Progenitor cell of endocrine pancreas (in vitro differentiated cells): ENCODE measurements around the gene RASSF6. TPM values are rescaled to one million over a fixed set of nuclear protein-coding genes. Genes with fewer than 3 reads are reported as not detected.
A peak's percentile ranks its signal among the peaks of the same experiment; 100 is the strongest.

Experiments
- DNase-seq: peaks from one replicate; pipeline ENCODE4 v3.0.0; 2021; ENCODE audit warnings: low spot score; ENCODE audit not compliant: unreplicated experiment
- H3K27ac Mint-ChIP-seq: 2 replicates; pipeline ENCODE4 v1.8.0; 2021; ENCODE audit warnings: mild to moderate bottlenecking, moderate library complexity, mixed read lengths
- H3K27me3 Mint-ChIP-seq: 2 replicates; pipeline ENCODE4 v1.8.0; 2021; ENCODE audit warnings: mixed read lengths
- H3K36me3 Mint-ChIP-seq: 2 replicates; pipeline ENCODE4 v1.8.0; 2022; ENCODE audit warnings: mixed read lengths; ENCODE audit not compliant: insufficient read depth
- H3K4me1 Mint-ChIP-seq: 2 replicates; pipeline ENCODE4 v1.8.0; 2021; ENCODE audit warnings: low read depth, mixed read lengths
- H3K4me3 Mint-ChIP-seq: 2 replicates; pipeline ENCODE4 v1.8.0; 2021; ENCODE audit warnings: low read depth, mild to moderate bottlenecking, moderate library complexity, mixed read lengths
- H3K9me3 Mint-ChIP-seq: 2 replicates; pipeline ENCODE4 v1.8.0; 2021; ENCODE audit warnings: low read depth, mixed read lengths
- CTCF ChIP-seq: fragments of 200-600 bp; sonication (generic); IDR thresholded peaks from one replicate; pipeline ENCODE4 v1.5.0; 2021; ENCODE audit warnings: antibody characterized with exemption, mild to moderate bottlenecking; ENCODE audit not compliant: unreplicated experiment
- total RNA-seq: library from RNA; stranded (reverse); gene quantifications from 2 replicates; pipeline ENCODE4 v1.2.1, GENCODE V29; 2021

Gene RASSF6
- total RNA-seq, 1 donor from 2014 or later, result 10.1 TPM

- Mint-ChIP-seq H3K9me3 (peaks cover 7% of the 10 kb centered on the region), H3K27ac (no peak overlapping the region), H3K27me3 (no peaks in the 10 kb centered on the region), H3K36me3 (peaks cover 15% of the 10 kb centered on the region), H3K4me1 (peaks cover 20% of the 10 kb centered on the region), H3K4me3 (no peak overlapping the region)
- TF ChIP-seq CTCF, result no peak
- DNase-seq, result no peak
These were observed 24.2 kb downstream of the RASSF6 start for GRCh38 chr4:73596001-73596400.

DNA sequence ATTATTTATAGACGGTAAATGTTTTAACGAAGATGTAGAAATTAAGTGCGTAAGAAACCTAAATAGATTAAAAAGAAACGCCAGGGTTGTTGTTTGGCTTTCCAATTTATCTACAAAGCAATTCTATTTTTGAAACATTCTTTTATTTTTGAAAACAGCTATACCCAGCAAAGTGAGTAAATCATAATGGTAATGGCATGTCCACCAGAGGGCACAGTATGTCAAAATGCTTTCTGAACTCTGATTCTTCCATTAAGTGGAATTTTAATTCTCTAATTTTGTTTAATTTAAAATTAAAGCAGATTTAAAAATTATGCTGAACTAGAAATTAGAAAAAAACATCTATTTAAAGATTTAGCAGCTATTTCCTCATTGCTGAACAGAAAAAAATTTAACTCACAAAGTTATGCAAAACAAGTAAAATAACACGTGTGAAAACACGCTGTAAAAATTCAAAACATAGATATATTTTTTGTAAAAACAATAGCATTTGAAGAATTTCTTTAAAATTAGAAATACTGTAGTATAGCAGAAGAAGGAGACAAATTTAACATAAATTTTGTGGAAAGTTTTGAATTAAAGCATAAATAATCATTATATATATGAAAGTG is 26.5 kb downstream of the RASSF6 start:
- DNase-seq, result no peak
- peaks cover 7% of the 10 kb centered on the region for H3K9me3 Mint-ChIP-seq
- no peaks in the 10 kb centered on the region for H3K27me3 Mint-ChIP-seq
- H3K27ac Mint-ChIP-seq, result no peak overlapping the region
- peaks cover 15% of the 10 kb centered on the region for H3K36me3 Mint-ChIP-seq
- H3K4me3 Mint-ChIP-seq, result no peak overlapping the region
- TF ChIP-seq CTCF, result peak; percentile 67
- peaks cover 30% of the 10 kb centered on the region for H3K4me1 Mint-ChIP-seq

DNA sequence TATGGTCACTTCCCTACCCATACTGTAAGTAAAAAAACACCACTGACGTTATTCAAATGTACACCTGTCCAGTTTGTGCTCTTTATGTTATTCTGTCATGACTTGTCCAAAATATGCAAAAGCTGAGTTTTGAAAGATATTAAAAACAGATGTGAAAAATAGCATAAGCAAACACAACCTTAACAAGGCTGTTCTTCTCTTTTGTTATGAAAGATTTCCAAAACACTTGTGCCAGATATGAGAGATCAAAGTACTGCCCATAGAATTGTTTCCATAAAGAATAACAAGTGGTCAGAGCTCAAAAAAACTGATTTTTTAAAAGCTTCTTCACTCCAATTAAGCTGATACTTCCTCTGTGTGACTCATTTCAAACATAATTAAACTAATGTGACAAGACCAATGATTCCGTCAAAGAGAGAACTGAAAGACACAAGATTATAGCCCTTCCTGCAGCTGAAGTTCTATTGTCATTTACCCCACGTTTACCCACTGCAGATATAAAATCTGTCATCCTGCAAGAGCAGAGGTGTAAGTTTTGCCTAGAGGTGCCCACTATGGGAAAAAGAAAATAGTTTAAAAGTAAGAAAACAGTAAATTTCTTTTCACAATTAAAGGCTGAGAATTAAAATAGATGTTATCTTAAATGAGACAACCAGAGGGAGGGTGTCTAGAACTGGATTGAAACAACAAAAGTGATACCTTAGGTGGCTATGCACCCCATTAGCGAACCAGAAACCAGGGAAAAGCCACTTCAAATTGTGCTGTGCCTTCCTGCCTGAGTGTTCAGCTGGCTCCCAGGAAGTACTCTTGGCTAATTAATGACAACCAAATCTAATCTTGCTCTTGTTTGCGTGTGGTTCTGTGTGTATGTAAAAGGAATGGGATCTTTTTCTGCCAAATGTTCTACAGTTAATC is 30.1 kb downstream of the RASSF6 start:
- no peak for DNase-seq
- peak overlapping the region; percentile 19 for H3K4me3 Mint-ChIP-seq
- H3K27ac Mint-ChIP-seq, result peak overlapping the region; percentile 81
- no peak for TF ChIP-seq CTCF
- H3K36me3 Mint-ChIP-seq, result peaks cover 1% of the 10 kb centered on the region
- H3K4me1 Mint-ChIP-seq, result peaks cover 28% of the 10 kb centered on the region
- H3K9me3 Mint-ChIP-seq, result no peaks in the 10 kb centered on the region
- H3K27me3 Mint-ChIP-seq, result no peaks in the 10 kb centered on the region

GRCh38 chr4:73589261-73589847 is 30.9 kb downstream of the RASSF6 start:
- Mint-ChIP-seq H3K27ac (peak overlapping the region; percentile 81), H3K4me1 (peaks cover 27% of the 10 kb centered on the region), H3K4me3 (no peak overlapping the region), H3K36me3 (peaks cover 1% of the 10 kb centered on the region), H3K27me3 (no peaks in the 10 kb centered on the region), H3K9me3 (no peaks in the 10 kb centered on the region)
- no peak for TF ChIP-seq CTCF
- DNase-seq, result no peak

DNA sequence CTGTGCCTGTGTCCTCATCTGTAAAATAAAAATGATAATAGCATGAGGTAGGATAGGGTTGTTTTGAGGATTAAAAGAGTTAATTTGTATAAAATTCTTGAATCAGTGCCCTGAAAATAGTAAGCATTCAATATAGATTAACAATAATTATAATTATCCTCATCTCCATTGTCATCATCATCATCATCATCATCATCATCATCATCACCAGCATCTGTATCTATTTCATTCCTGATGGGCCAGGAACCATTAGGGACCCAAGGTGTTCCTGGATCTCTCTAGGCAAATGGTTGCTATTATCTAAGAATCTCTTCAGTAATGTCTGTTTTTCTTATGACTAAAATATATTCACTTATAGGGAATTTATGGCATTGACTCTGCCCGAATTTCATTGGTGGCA is 31.6 kb downstream of the RASSF6 start:
- TF ChIP-seq CTCF, result no peak
- H3K4me1 Mint-ChIP-seq, result peaks cover 26% of the 10 kb centered on the region
- no peak overlapping the region for H3K4me3 Mint-ChIP-seq
- no peak overlapping the region for H3K27ac Mint-ChIP-seq
- H3K27me3 Mint-ChIP-seq, result no peaks in the 10 kb centered on the region
- DNase-seq, result no peak
- peaks cover 1% of the 10 kb centered on the region for H3K36me3 Mint-ChIP-seq
- no peaks in the 10 kb centered on the region for H3K9me3 Mint-ChIP-seq
